MM.1S (cell line): ENCODE data around the gene TCEANC.

ENCODE experiments used
- CTCF ChIP-seq: fragments of 300-600 bp; sonication (generic); IDR thresholded peaks from 2 replicates; pipeline ENCODE4 v1.5.1; 2016; ENCODE audit warnings: antibody characterized with exemption, low read length, mixed read lengths
- EZH2 ChIP-seq: fragments of 300-600 bp; sonication (generic); optimal IDR thresholded peaks from 2 replicates; pipeline ENCODE3; 2017; ENCODE audit warnings: low read depth, mild to moderate bottlenecking, antibody characterized with exemption, low read length, mixed read lengths

DNA sequence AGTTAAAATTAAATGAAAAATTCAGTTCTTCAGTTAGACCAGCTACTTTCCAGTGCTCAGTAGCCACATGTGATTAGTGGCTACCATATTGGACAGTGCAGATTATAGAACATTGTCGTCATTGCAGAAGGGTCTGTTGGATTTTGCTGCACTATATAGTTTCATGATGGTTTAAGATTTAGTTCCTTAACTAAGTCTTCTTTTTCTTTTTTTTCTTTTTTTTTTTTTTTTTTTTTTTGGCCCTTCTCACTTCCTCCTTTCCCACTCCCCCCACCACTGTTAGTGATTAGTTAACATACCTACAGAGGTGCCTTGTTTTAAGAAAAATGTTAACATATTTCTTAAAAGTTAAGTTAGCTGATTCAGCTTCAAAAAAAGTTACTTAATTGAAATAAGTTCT lies 45.0 kb downstream of the TCEANC start:
- no peak for TF ChIP-seq CTCF
- TF ChIP-seq EZH2 = no peak
